Neural crest cell (in vitro differentiated cells): ENCODE data around the gene TAF5L. TPM values are rescaled to one million over a fixed set of nuclear protein-coding genes. Genes with fewer than 3 reads are reported as not detected.

Source experiments
- DNase-seq: peaks from one replicate; pipeline ENCODE4 v3.0.0; 2021; ENCODE audit warnings: low read depth, mixed read lengths, low spot score
- H3K27ac Mint-ChIP-seq: one replicate; pipeline ENCODE4 v1.8.0; 2021; ENCODE audit warnings: mild to moderate bottlenecking, mixed read lengths; ENCODE audit not compliant: unreplicated experiment
- H3K27me3 Mint-ChIP-seq: 2 replicates; pipeline ENCODE4 v1.8.0; 2021; ENCODE audit warnings: low read depth, mild to moderate bottlenecking, mixed read lengths
- H3K36me3 Mint-ChIP-seq: 2 replicates; pipeline ENCODE4 v1.8.0; 2021; ENCODE audit warnings: low read depth, mild to moderate bottlenecking, mixed read lengths
- H3K4me1 Mint-ChIP-seq: 2 replicates; pipeline ENCODE4 v1.8.0; 2021; ENCODE audit warnings: mixed read lengths
- H3K4me3 Mint-ChIP-seq: one replicate; pipeline ENCODE4 v1.8.0; 2021; ENCODE audit warnings: mild to moderate bottlenecking, mixed read lengths
- H3K9me3 Mint-ChIP-seq: 2 replicates; pipeline ENCODE4 v1.8.0; 2021; ENCODE audit warnings: mixed read lengths
- total RNA-seq: library from RNA; stranded (reverse); gene quantifications from 2 replicates; pipeline ENCODE4 v1.2.1, GENCODE V29; 2021
- TF ChIP-seq, protein P1 (sequence below): fragments of 200-600 bp; sonication (generic); conservative IDR thresholded peaks from 2 replicates; pipeline ENCODE4 v1.5.0; 2021; ENCODE audit warnings: antibody characterized with exemption, mild to moderate bottlenecking

The TAF5L gene
- total RNA-seq, 1 donor from 2014 or later: 29.7 TPM

DNA sequence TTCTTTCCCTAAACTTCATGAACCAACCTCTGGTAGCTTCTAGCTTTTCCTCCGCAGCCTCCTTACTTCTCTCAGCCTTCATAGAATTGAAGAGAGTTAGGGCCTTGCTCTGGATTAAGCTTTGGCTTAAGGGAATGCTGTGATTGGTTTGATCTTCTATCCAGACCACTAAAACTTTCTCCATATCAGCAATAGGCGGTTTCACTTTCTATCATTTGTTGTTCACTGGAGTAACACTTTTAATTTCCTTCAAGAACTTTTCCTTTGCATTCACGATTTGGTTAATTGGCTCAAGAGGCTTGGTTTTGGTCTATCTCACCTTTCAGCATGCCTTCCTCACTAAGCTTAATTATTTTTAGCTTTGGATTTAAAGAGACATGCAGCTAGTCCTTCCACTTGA is 5.2 kb upstream of the TAF5L start:
- Mint-ChIP-seq H3K27ac (no peak overlapping the region), H3K9me3 (no peaks in the 10 kb centered on the region), H3K36me3 (no peaks in the 10 kb centered on the region), H3K4me1 (peaks cover 18% of the 10 kb centered on the region), H3K27me3 (no peaks in the 10 kb centered on the region), H3K4me3 (peak overlapping the region; percentile 42)
- DNase-seq: no peak
- TF ChIP-seq, protein P1, sequence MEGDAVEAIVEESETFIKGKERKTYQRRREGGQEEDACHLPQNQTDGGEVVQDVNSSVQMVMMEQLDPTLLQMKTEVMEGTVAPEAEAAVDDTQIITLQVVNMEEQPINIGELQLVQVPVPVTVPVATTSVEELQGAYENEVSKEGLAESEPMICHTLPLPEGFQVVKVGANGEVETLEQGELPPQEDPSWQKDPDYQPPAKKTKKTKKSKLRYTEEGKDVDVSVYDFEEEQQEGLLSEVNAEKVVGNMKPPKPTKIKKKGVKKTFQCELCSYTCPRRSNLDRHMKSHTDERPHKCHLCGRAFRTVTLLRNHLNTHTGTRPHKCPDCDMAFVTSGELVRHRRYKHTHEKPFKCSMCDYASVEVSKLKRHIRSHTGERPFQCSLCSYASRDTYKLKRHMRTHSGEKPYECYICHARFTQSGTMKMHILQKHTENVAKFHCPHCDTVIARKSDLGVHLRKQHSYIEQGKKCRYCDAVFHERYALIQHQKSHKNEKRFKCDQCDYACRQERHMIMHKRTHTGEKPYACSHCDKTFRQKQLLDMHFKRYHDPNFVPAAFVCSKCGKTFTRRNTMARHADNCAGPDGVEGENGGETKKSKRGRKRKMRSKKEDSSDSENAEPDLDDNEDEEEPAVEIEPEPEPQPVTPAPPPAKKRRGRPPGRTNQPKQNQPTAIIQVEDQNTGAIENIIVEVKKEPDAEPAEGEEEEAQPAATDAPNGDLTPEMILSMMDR: no peak

DNA sequence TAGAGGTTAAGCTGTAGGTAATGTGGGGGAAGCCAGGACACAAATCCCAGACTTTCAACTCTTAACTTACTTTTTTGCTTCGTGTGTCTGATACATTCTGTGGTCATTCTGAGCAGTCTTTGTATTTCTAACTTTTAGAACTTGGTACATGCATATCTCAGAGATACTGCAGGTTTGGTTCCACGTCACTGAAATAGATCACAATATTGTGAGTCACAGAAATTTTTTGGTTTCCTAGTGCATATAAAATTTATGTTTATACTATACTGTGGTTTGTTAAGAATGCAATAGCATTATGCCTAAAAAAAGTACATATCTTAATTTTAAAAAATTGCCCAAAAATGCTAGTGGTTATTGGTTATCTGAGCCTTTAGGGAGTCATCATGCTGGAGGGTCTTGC is 3.3 kb upstream of the TAF5L start:
- TF ChIP-seq, protein P1: no peak
- Mint-ChIP-seq H3K4me3 (peak overlapping the region; percentile 58), H3K9me3 (no peaks in the 10 kb centered on the region), H3K4me1 (peaks cover 26% of the 10 kb centered on the region), H3K27ac (no peak overlapping the region), H3K36me3 (no peaks in the 10 kb centered on the region), H3K27me3 (no peaks in the 10 kb centered on the region)
- DNase-seq: no peak

DNA sequence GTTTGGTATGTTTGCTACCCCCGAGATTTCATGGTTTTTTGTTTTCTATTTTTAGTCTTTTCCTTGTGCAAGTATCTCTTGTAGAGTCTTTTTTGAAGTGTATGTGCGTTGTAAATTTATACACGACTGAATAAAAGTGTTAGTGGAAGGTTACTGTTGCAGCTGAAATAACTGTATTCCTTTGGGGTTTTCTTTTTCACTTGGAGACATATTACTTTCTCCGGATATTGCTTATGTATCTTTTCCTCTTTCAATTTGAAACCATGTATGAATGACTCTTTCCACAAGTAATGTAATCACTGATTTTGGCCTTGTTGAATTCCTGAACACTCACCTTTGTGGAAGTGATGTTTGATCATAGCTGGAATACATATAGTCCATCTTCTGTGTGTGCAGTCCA is 1.1 kb upstream of the TAF5L start:
- DNase-seq: no peak
- TF ChIP-seq, protein P1: no peak
- H3K9me3 Mint-ChIP-seq: no peaks in the 10 kb centered on the region
- no peaks in the 10 kb centered on the region for H3K36me3 Mint-ChIP-seq
- peak overlapping the region; percentile 97 for H3K4me3 Mint-ChIP-seq
- no peaks in the 10 kb centered on the region for H3K27me3 Mint-ChIP-seq
- peaks cover 36% of the 10 kb centered on the region for H3K4me1 Mint-ChIP-seq
- H3K27ac Mint-ChIP-seq: no peak overlapping the region

DNA sequence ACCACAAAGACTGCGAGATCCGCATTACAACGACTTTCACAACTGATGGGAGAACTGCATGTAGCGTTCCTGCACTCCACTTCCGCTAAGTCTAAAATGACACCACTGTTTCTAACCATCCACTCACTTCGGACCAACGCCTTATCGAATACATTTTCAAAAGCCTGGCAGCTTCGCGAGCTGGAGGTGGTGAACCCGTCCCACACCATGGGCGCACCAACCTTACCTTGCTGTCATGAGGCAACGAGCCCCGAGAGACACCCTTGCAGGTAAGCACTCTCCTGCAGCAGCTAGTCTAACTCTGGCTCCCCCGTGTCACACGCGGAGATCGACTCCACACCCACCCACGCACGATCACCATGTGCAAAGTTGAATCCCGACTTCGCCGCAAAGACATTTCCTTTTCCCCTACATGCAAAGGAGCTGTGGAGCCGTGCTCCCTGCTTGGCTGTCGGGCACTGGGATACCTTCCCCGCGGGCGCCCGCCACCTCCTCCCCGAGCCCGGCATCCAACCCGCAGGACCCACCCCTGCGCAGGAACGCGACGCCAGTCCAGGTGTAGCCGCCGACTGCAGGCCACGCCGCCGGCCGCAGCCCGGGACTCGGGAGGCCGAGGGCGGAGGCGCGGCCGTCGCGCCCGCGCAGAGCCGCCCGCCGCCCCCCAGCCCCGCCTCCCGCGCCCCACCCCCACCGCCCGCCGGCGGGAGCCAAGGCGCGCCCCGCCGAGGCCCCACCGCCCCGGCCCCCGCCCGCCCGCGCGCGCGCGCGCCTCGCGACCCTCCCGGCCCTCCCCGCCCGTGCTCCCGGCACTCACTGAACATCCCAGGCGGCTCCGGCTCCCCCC is 629 bp downstream of the TAF5L start:
- no peaks in the 10 kb centered on the region for H3K9me3 Mint-ChIP-seq
- no peaks in the 10 kb centered on the region for H3K36me3 Mint-ChIP-seq
- no peaks in the 10 kb centered on the region for H3K27me3 Mint-ChIP-seq
- TF ChIP-seq, protein P1: no peak
- peak; percentile 29 for DNase-seq
- peaks cover 36% of the 10 kb centered on the region for H3K4me1 Mint-ChIP-seq
- H3K4me3 Mint-ChIP-seq: peak overlapping the region; percentile 93
- no peak overlapping the region for H3K27ac Mint-ChIP-seq

DNA sequence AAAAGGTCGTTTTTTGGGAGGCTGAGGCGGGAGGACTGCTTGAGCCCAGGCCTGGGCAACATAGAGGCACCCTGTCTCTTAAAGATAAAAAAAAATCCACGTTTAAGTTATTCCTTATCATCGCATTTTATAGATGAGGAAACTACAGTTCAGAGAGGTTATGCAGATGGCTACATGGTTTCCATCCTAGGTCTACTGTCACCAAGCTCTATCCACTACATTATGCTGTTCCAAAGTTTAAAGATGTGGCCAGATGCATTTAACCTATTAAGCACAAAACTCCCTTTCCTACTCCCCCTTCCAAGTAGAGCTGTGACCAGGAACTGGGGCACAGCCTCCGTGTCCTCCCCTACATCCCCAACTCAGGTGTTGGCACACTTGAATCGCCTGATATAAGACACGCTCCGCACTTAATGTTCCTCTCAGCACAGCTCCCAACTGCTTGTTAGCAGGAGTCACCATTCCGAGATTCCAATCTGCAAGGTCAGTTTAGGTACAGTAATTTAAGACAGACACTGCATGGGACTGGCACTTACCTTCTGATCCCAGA is 1.3 kb downstream of the TAF5L start:
- H3K9me3 Mint-ChIP-seq: no peaks in the 10 kb centered on the region
- no peaks in the 10 kb centered on the region for H3K27me3 Mint-ChIP-seq
- no peaks in the 10 kb centered on the region for H3K36me3 Mint-ChIP-seq
- H3K4me3 Mint-ChIP-seq: peak overlapping the region; percentile 93
- TF ChIP-seq, protein P1: no peak
- no peak for DNase-seq
- H3K4me1 Mint-ChIP-seq: peaks cover 39% of the 10 kb centered on the region
- H3K27ac Mint-ChIP-seq: no peak overlapping the region
